Activated CD4-positive, alpha-beta T cell treated with anti-CD3 and anti-CD28 coated beads, Interleukin-2, amount 50 U/mL, for 1 hour (primary cell): ENCODE results near the gene TMEM267.
"Not testable (repeated sequence)": the region's sequence is repeated elsewhere in the genome, so short reads cannot be mapped to it uniquely, and the experiment has no call there.

Source experiments
- DNase-seq: peaks from one replicate; pipeline ENCODE4 v3.0.0-alpha.2; 2020

TMEM267 gene

DNA sequence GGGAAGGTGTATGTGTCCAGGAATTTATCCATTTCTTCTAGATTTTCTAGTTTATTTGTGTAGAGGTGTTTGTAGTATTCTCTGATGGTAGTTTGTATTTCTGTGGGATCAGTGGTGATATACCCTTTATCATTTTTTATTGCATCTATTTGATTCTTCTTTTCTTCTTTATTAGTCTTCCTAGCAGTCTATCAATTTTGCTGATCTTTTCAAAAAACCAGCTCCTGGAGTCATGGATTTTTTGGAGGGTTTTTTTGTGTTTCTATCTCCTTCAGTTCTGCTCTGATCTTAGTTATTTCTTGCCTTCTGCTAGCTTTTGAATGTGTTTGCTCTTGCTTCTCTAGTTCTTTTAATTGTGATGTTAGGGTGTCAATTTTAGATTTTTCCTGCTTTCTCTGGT lies 42.1 kb downstream of the TMEM267 start:
- not testable (repeated sequence) for DNase-seq

DNA sequence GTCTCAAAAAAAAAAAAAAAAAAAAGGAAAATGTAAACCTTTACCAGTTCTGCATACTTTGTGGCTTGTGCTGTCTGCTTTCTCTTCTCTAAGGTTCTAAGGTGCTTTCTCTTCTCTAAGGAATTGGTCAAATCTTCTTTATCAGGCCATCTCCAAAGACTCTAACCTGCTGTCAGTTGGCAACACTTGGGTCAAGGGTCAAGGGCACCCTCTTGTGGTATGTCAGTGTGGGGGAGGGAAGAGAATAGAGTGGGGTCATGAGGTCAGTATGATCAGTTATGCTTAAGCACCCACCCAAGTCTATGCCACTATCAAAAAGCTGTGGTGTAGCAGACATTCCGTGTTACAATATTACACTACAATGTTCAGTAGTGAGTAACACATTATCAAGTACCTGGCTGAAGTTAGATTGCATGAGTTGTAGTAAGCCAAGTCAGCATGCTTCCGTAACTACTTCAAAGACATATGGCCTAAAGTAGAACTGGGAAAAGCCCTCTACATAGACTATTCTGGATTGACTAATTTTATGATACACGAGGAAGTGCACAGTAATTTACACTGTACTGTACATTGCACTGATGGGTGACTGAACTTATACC lies 46.5 kb downstream of the TMEM267 start:
- no peak for DNase-seq

DNA sequence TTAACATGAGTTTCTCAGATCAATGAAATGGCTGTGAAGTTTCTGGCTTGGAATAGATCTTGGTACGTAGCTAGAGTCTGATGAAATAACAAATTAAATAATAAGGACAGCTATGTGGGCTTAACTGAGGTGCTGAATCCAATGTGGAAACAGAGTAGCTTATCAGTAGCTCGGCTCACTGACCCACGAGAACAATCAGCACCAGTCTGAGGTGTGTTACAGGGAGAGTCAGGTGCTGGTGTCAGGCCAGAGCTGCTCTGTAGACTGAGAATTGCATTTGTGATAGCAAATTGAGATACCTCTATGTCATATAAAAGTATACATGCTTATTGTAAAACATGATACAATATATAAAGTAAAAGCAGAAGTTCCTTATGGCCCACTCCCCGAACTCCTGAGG lies 50.3 kb downstream of the TMEM267 start:
- DNase-seq: no peak

DNA sequence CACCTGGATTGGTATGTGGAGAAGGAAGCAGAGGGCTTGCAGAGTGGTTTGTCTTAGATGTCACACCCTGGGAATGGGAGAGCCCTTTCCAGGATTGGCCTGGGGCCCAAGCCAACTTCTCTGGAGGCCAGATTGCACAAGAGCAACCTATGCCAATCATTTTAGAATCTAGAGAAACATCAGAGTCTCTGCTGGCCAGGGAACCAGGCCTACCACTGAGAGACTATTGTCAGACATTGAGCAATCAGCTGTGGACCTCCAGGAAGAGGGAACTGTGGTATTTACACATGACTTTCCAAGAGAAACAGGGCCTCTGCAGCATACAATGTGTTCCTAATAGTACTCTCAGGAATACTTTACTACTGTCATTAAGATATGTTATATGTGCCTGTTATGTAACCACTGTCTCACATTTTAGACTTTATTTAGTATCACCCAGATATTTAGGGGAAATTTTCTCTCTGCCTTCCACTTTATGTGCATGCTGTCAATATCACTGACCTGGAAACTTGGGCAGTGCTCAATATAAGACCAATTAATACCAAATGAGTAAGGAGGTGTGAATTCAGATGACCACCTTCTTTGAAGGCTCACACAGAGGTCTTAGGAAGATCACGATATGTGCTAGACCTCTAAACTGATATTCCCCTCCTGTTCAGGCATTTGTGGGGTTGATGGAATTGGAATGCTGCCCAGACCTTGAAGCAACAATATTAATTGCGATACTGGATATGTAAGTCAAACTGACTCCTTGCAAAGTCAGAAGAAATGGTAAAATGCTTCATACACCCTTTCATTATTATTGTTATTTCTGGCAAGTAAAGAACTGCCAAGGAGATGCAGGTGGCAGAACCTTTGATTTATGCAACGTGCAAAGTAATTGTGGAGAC lies 50.9 kb downstream of the TMEM267 start:
- no peak for DNase-seq

DNA sequence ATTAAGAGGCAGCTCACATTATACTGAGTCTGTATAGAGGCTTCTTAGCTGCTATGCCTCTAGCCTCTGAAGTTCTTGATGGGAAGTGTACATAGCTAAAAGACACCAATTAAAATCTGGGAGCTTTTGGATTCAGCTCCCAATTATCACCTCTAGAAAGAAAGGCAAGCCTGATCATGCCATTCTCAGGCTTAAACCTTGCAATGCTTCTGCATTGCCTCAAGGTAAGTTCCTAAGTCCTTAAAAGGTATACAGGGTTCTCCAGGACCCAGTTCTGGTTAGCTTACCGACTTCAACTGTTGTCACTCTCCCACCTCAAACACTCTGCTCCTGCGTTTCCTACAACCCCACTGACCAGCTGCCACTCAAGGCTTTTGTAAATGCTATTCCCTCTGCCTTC lies 54.0 kb downstream of the TMEM267 start:
- no peak for DNase-seq

DNA sequence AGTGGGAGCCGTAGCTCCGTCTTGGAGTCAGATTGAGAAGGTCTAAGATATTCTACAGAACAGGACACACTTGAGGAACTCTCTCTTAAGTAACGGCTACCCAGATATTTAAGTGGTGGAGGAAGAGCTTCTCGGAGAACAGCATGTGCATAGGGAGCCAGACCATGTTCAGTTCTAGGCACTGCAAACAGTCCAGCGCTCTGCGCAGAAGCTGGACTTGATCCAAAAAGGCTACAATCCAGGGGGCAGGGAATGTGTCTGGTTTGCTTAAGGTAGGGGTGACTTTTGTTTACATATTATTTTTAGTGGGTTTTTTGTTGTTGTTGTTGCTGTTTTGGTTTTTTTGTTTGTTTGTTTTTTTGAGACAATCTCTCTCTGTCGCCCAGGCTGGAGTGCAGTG lies 54.6 kb downstream of the TMEM267 start:
- DNase-seq: no peak

DNA sequence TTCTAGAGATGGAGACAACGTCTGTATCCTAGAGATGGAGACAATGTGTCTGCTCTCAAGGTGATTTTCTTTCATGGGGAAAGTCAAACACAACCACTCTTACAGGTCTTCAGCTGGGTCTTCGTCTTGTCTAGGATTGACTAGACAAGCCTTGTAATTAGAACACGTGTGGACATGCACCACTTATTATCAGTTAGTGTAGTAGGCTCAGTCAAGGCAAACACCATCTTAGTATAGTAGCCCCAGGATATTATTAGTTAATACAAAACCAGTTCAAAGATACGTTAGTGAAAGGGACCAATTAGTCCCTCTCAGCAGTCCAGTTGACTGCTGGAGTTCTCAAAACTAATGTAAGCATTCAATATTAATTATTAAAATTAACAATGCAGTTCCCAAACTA lies 56.4 kb downstream of the TMEM267 start:
- no peak for DNase-seq

DNA sequence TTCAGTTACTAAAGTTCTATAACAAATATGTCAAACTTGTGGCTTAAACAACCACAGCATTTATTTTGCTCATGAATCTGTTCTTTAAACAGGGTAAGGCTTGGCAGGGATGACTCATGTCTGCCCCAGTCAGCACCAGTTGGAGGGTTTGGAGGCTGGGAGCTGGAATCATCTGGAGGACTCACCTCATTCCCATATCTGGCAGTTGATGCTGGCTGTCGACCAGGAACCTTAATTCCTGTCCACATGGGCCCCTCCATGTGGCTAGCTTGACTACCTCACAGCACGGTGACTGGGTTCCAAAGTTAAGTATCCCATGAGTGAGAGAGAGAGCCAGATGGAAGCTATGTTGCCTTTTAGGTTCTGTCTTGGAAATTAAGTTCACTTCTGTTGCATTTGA lies 57.7 kb downstream of the TMEM267 start:
- no peak for DNase-seq

DNA sequence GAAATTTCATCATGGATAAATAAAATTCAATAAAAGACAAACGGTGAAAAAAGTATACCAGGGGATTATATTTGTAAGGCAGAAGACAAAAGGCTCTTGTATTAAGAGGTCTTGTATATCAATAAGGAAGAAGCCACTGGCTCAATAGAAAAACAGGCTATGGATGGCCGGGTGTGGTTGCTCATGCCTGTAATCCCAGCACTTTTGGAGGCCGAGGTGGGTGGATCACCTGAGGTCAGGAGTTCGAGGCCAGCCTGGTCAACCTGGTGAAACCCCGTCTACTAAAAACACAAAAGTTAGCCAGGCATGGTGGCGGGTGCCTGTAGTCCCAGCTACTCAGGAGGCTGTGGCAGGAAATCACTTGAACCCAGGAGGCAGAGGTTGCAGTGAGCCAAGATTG lies 60.6 kb downstream of the TMEM267 start:
- not testable (repeated sequence) for DNase-seq

DNA sequence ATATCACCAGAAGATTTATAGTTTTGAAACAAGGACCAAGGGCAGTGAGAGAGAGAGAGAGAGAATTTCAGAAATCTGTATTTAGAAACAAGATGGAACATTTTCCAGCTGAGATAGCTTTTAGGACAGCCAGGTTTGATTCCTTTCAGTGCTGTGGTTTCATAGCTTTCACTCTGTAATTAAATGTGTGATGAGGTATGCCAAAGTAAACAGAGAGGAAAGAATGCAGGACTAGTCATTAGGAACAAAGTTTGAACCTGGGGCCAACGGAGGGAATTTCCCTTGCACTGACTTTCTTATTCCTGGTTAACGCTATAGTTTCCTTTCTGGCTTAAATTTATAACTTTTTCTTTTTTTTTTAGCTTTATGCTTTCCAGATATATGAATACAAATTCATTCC lies 61.5 kb downstream of the TMEM267 start:
- DNase-seq: no peak

DNA sequence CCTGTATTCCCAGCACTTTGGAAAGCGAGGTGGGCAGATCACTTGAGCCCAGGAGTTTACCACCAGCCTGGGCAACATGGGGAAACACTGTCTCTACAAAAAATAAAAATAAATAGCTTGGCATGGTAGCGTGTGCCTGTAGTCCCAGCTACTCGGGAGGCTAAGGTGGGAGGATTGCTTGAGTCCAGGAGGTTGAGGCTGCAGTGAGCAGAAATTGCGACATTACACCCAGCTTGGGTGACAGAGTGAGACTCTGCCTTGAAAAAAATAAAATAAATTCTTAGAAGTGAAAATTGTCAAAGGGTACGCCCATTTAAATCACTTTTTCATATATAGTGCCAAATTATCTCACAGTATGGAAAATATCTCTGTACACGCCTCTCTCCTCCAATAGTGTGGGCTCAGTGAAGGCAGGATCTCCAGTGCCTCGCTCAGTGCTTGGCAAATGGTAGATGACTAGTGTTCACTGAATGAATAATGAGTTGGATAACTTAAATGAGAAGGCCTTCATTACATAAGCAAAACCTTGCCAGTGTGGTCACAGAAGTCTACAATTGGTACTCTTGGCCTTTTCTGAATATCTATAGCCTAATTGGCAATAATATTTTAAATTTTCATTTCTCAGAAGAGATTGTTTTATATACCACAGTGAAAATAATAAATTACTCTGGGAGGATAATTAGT lies 62.1 kb downstream of the TMEM267 start:
- DNase-seq: no peak

DNA sequence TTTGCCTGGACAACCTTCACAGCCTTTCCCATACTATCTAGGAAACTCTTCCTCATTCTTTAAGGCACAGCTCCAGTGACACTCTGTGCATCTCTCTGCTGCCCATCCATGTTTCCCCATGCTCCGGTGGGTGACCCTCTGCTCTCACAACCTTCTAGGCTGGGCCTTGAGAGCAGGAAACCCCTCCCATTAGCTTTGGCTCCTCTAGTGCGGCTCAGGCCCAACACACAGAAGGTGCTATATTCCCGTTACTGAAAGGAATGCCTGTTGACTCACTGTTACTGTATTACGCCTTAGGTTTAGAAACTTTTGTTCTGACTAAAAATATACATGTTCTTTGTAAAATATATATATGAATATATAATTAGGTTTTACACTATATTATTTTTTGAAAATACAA lies 63.4 kb downstream of the TMEM267 start:
- DNase-seq: no peak

DNA sequence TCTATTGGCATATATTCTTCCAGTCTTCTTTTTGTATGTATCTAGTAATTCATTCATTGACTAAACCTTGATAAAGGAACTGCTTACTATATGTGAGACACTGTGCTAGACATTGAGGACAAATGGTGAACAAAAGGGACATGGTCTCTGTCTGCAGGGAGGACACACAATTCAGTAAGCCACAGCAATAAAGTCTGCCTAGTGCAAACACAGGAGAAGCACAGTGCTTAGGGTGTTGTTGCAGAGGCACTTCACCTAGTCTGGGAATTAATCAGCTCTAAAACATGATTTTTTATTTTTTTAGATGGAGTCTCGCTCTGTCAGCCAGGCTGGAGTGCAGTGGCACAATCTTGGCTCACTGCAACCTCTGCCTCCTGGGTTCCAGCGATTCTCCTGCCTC lies 65.1 kb downstream of the TMEM267 start:
- no peak for DNase-seq

DNA sequence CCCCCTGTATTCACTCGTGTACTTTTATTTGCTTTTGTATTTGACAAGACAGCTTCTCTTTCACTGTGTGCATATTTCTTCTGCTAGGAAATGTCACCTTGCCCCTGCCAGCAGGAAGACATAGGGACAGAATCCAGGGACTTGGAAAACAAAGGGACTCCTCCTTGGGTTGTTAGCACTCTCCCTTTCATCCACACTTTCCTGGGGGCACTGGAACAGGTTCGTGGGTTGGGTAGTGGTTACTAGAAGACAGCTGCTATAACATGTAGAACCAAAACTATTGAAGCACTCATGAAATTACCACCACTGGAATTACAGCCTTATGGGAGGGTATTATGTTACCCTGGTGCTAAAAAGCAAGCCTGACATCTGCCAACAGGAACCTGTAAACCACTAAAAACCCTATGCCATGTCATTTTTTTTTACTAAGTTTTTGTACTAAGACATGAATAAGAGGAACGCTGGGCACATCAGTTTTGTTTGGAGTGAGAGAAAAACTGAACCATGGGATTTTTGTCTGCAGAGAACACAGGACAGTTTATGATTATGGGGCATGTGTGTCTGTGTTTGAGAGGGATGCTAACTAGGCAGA lies 66.8 kb downstream of the TMEM267 start:
- DNase-seq: no peak

DNA sequence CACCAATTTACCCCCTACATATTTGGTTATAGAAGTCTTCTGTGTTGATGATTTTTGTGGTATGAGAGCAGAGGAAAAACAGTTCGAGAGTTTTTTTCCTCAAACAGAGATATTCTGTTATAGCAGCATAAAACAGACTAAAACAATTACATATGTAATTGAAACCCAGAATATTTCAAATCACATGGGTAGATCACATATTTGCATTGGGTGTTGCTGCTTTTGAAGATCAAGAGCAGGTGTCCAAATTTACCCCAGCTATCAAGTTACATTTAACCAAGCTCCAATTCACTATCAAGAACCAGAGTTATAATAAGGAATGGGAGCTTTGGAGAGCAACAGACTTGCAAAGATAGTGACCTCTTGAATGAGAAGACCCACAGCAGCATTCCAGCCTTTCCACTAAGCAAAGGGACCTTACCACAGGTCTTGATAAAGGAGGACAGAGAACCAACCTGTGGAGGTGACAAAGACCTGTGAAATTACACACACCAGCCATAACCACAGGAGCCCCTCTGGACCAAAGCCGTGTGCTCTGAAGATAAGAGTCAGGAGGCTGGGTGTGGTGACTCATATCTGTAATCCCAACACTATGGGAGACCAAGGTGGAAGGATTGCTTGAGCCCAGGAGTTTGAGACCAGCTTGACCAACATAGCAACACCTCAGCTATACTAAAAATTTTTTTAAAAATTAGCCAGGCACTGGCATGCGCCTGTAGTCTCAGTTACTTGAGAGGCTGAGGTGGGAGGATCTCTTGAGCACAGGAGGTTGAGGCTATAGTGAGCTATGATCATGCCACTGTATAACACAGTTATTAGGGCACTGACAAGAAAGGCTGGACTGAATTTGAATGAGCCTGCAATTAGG lies 67.5 kb downstream of the TMEM267 start:
- DNase-seq: no peak

DNA sequence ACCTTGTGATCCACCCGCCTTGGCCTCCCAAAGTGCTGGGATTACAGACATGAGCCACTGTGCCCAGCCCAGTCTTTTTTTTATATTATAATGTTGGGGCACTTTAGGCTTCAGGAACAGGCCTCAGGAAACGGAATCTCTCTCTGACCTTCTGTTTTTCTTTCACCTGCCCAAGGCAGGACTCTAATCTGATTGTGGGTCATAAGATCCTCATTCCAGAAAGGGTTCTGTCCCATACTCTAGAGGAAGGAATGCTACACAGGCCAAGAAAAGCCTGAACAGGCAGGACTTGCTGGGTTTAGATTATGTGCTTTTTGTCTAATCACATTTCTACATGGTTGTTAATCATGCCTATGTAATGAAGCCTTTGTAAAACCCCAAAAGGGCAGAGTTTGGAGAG lies 69.7 kb downstream of the TMEM267 start:
- DNase-seq: no peak

DNA sequence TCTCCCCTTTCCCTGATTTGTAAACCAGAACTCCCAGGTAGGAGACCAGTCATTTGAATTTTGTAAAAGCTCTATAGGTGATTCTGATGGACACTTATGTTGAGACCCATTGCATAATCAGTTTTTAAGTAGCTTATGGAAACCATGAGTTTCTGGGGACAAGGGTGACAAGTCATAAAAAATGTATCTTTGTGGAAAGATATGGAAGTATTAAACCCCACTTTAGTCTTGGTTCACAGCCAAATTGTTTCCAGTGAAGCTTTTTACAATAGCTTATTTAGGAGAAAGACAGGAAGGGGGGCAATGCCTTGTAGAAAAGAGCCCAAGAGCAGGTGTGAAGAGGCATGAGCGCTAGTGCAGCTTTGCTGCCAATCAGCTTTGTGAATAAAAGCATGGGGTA lies 71.0 kb downstream of the TMEM267 start:
- no peak for DNase-seq

DNA sequence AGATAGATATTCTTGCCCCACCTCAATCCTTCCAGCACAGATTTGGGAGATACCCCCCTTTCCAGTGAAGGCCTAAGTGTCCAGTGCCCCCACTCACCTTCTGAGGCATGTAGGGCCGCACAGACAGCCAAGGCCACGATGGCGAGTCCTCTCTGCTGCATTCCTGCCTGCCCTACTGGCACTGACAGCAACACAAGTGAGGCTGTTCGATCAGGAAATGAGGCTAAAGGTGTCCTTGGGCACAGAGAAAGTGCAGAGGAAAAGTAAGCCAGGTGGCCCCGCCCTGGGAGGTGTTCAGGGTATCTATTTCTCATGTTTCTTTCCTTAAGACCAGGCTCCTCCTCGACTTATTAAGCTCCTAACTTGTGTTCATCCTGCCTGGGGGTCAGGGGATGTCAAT lies 71.5 kb downstream of the TMEM267 start, which contains the start of gene CCL28:
Gene CCL28, minus strand, starts transcription at position 236 of the 400 bp plus-strand sequence. Its CDS starts 75 bp downstream, at position 161.
- no peak for DNase-seq

DNA sequence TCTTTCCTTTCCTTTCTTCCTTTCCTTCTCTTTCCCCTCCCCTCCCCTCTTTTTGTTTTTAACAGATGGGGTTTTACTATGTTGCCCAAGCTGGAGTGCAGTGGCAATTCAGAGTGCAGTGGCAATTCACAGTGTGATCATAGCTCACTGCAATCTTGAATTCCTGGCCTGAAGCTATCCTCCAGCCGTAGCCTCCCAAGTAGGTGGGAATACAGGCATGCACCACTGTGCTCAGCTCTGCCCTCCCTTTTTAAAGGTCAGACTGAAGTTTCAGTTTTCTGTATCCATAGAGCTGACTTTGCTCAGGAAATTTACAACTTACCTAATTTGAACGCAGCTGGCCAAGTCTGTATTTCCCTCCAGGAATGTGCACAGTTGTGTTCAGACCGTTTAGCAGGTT lies 72.2 kb downstream of the TMEM267 start:
- no peak for DNase-seq

DNA sequence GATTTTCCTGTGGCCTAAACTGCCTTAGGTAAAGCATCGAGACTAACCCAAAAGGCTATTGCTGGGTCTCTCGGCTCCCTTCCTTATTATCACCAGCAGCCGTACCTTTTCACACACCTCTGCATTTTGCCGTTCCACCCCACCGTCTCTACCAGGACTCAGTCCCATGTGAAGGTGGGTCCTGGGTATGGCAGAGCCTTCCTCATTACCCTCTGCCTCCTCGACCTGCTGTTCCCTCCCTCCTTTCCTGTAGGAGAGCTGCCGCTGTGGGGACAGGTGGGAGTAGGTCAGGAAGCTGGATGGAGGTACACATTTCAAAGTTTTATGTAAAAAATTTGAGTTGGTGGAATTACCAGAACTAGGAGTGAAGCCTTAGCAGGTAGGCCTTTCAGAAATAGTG lies 73.3 kb downstream of the TMEM267 start:
- DNase-seq: no peak

DNA sequence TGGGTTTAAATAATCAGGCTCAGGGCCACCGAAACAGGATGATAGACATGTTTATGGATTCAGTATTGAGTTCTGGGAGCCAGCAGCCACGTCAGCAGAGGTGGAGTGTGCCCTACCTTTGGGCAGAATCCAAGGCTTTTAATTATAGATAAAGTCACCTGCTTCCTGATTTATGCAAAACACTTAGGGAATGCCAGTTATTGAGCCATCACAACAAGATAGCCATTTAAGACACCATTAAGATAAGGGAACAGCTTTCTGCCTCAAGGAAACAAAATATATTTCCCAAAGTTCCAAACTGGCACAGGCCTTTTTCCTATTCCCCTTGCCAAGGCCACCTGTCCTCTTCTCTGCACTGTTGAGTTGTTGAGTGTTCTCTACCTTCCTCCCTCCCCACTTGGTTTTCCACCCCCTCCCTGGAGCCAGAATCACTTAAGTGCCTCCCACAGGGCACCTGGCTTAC lies 73.8 kb downstream of the TMEM267 start:
- DNase-seq: no peak

DNA sequence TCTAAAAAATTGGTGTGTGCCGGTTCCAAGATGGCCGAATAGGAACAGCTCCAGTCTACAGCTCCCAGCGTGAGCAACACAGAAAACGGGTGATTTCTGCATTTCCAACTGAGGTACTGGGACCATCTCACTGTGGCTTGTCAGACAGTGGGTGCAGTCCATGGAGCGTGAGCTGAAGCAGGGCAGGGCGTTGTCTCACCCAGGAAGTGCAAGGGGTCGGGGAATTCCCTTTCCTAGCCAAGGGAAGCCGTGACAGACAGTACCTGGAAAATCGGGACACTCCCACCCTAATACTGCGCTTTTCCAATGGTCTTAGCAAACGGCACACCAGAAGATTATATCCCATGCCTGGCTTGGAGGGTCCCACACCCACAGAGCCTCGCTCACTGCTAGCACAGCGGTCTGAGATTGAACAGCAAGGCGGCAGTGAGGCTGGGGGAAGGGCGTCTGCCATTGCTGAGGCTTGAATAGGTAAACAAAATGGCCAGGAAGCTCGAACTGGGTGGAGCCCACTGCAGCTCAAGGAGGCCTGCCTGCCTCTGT lies 81.1 kb downstream of the TMEM267 start:
- DNase-seq: not testable (repeated sequence)
